HK-2 (cell line): ENCODE results near the gene DOCK4.
A peak's percentile ranks its signal among the peaks of the same experiment; 100 is the strongest.

Experiments
- DNase-seq: peaks from one replicate; pipeline ENCODE4 v3.0.0-alpha.2; 2018; ENCODE audit not compliant: unreplicated experiment

Gene DOCK4

DNA sequence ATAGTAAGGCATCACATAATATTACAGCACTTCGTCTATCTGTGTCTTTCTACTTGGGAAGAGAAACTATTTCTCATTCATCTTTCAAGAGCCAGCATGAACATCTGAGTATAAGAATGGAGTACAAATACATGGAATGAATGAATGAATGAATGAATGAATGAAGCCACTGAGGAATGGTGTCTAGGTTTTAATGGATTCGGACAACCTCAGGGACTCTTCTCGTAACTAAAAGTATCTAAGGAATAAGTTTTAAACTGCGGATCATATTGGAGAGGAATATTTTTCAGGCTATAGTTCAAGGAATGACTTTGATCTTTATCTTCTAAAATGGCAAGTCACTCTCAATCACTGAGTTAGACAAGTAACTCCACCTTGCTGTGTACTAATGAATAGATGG is 199.0 kb downstream of the DOCK4 start:
- no peak for DNase-seq

DNA sequence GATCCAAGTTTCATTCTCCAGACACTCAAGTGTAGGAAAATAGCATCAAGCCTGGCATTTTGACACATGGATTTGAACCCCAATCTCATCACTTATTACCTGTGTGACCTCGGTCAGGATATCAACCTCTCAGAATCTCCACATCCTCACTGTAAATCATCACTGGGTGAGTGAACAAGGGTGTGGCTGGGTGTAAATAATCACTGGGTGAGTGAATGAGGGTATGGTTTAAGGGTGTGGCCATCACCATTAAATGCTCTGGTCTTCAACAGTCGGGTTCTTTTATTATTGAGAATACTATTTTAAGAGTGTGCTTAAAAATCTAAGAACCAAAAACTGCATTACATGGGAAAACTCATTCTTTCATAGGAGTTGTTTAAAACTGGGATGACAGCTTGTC is 200.1 kb downstream of the DOCK4 start:
- no peak for DNase-seq

DNA sequence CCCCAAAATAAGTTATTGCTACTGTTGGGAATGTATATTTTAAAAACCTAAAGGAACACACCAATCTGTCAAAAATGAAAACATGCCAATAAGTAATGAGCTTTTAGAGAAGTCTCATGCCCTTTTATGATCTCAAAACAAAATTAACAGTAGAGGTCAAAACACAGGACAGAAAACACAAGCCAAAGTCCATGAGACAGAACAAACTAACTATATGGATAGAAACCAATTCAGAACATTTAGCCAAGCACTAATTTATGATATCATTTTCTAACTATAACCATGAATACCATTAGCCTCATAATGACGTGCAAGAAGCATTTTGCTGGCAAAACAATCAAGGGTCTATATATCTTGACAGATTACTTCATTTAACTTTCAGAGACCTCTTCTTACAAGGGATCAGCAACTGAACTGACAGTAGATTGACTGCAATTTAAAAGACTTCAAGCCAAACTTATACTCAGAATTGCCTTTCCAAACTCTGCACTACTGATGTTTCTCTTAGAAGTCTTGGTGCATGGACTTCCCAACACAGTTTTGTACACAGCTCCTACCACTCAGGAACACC is 200.9 kb downstream of the DOCK4 start:
- DNase-seq, result no peak

DNA sequence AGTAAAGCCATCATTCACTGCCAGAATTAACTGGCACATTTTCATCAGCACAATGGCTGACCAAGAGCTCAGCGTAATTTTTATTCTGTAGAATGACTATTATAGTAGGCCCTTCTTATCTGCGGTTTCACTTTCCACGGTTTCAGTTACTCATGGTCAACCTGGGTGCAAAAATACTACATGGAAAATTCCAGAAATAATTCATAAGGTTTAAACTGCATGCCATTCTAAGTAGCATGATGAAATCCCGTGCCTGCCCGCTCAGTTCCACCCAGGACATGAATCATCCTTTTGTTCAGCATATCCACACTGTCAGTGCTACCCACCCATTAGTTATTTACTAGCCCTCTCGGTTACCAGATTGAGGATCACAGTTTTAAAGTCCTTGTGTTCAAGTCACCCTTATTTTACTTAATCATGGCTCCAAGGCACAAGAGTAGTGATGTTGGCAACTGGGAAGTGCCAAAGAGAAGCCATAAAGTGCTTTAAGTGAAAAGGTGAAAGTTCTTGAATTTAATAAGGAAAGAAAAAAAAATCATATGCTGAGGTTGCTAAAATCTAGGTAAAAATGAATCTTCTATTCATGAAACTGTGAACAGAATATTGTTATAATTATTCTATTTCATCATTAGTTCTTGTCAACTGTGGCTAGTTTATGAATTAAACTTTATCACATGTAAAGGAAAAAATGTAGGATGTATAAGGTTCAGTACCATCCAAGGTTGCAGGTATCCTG is 204.9 kb downstream of the DOCK4 start:
- peak; percentile 64 for DNase-seq

DNA sequence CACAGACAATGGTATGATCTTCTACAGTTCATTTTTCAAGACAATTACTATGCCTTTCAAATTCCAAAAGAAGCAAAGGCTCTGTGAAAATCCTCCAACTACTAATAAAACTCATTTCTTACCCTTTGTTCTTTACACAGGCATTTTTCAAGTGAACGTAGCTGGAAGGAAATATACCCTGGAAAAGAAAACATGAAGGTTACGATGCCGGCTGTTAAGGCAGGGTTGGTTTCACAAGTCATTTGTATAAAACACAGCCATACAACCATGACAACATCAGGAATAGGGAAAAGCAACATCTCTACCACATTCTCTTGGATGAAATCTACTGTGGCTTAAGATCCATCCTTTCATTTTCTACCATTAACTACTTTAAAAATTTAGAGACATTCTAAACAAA is 207.9 kb downstream of the DOCK4 start:
- no peak for DNase-seq

DNA sequence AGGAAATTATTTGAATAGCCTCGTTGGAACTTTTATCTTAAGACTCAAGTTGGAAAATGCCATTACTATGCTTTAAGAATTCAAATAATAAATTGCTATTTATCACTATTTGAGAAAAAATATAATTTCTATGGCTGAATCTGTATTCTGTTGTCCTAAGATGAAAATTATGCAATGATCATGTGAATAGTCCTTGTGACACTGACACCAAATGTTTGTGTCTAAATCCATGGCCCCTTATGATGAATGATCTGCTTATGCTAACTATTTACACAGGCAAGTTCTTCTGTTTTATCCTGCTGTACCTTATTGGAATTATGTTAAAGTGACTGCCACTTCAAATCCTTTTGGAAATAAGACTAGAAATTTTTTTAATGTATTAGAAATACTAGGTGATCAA is 208.7 kb downstream of the DOCK4 start:
- no peak for DNase-seq

GRCh38 chr7:111992601-111993000 is 213.6 kb downstream of the DOCK4 start:
- no peak for DNase-seq

- DNase-seq, result no peak
Measured at GRCh38 chr7:111990643-111991042, 215.6 kb downstream of the DOCK4 start.

- no peak for DNase-seq
Measured at GRCh38 chr7:111987886-111988285, 218.3 kb downstream of the DOCK4 start.

DNA sequence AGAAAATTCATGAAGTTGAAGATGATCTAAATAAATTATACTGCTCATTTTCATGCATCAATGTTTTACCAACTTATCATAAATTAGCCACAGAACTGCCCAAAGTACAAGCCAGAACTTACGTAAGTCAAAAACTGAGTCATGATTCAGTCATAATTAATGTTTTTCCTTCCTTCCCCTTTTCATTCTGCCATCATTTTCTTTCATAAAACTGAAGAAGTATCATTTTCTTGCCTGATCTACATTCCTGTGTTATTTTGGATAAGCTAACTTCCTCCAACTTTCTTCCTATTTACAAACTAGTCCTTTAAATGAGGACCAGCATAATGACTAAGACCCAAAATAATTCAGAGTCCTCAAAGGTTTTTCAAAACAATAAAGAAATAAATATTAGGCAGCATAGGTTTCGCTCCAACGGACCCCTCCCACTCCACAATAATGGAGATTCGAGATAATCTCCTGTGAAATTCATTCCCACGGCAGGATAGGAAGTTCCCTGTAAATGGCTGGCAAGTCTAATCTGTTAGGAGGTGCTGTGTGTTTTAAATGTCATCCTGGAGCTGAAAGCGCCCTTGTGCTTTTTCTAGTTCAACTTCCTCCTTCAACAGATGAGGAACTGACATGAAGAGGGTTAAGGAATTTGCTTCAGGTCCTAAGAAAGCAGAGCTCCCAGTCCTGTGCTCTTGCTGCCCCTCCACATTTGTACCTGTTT is 218.9 kb downstream of the DOCK4 start:
- DNase-seq, result no peak

DNA sequence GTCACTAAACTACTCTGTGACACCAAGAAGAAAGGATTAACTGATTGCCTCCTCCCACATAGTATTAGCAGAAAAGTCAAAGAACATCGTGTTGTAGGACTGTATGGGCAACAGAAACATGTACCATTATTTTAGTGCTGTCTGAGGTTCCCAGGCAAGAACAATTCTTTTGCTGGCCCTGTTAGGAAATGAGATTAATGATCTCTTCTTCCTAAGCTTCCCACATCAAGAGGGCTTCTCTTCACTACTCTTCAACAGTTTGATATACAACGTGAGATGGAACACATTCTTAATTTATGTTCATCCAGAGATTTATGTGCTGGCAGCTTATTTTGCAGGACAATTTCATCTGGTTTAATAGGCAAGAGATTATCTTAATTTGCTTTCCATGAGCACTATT is 219.6 kb downstream of the DOCK4 start:
- no peak for DNase-seq

GRCh38 chr7:111985798-111986197 is 220.4 kb downstream of the DOCK4 start:
- no peak for DNase-seq

DNA sequence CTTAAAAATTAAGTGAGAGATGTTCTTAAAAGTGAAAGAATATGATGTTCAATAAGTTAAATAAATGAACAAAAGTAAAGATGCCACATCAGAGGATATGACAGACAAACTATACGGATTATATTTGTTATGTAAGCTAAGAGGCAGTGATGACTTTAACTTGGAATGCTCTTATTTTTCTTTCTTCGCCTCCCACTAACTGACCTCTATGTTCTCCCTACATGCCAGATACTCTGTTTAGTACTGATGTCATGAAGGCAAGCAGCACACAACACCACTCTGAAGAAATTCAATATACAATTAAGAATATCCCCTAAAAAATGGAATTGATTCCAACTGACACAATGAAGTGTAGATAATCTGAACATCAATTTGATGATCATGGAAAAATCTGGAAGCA is 223.4 kb downstream of the DOCK4 start:
- no peak for DNase-seq

GRCh38 chr7:111982133-111982532 is 224.1 kb downstream of the DOCK4 start:
- DNase-seq, result no peak

DNA sequence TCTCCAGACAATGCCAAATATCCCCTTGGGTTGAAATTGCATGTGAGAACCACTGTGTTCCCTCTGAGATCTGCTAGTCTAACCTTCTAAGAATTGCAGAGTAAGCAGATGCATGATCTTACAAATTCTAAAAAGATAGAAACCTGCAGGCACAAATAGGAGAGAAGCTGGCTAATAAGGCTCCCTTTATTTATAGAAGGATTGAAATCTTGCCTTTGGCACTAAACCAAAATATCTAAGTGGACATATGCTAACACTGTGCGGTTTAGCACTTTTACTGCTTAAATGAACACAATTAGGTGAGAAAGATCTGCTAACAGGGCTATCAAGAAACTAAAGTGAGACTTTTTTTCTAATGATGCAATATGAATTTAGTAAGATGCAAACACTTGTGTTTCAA is 225.5 kb downstream of the DOCK4 start:
- no peak for DNase-seq

- no peak for DNase-seq
Measured at GRCh38 chr7:111975346-111975745, 230.9 kb downstream of the DOCK4 start.

- no peak for DNase-seq
Measured at GRCh38 chr7:111960984-111961383, 245.2 kb downstream of the DOCK4 start.

GRCh38 chr7:111958896-111959295 is 247.3 kb downstream of the DOCK4 start:
- DNase-seq, result no peak

- DNase-seq, result no peak
Measured at GRCh38 chr7:111958431-111958830, 247.8 kb downstream of the DOCK4 start.

GRCh38 chr7:111955616-111956015 is 250.6 kb downstream of the DOCK4 start:
- no peak for DNase-seq

DNA sequence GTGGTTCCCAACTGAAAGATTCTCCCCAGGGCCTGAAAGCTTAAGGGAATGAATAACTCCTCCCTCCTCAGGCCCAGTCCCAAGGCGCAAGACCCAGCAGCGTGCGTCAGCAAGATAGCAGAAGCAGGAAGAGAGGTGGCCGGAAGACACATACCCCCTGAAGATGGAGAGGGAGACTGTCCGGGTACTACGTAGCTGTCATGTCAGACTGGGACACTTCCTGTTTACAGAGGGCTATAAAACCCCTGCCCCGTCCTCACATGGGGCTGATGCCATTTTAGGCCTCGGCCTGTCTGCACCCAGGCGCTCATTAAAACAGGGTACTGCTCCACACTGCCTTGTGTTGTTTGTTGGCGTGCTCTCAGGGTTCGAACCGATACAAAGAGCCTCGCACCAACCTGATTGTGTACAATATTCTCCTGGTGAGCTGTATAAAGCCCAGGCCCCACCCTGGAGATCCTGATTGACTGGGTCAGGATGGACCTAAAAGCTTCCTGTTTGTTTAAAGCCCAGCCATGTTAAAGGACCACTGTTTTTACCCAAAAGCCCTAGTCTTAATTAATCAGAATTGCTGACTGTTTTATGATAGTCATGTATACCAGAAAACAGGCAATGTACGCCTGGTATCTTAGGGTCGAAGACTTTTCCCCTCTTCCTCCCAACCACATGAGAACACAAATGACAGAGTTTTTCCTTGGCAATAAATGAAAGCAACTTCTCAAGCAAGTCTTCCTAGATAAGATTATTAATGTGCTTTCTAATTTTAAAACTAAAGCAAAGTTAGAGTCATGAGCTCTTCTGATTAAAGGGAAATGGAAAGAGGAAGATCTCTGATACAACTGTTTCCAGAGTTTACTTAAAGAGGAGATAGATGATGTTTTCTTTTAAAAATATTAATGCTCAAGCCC is 251.5 kb downstream of the DOCK4 start:
- DNase-seq, result no peak

DNA sequence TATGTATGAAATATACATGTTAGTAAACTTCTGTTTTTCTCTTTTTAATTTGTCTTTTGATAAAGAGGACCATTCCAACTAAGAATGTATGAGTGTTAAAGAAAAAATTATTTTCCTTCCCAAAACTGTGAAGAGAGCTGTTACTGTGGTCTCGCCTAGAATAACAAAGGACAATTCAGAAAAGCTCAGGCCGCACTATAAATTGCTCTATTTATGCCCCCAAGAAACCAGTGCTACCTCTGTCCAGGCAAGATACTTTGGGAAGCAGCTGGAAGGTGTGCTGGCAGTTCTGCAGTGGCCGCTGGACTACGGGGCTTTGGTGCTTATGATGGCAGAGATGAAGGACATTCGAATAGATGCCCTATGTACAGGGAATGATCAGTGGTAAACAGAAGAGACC is 252.1 kb downstream of the DOCK4 start:
- DNase-seq, result no peak
